Endothelial cell of umbilical vein (primary cell): ENCODE data around the gene ZNHIT2. TPM values are rescaled to one million over a fixed set of nuclear protein-coding genes. Genes with fewer than 3 reads are reported as not detected.
"Not testable (repeated sequence)": the region's sequence is repeated elsewhere in the genome, so short reads cannot be mapped to it uniquely, and the experiment has no call there.

ENCODE experiments used
- BruUV-seq: library from RNA; stranded (reverse); fragments of 400-500 nt; replicated peaks from 2 replicates; lab custom pipeline; 2021; lab: Mats Ljungman, UMichigan
- CTCF ChIA-PET: fragments of 300-600, 350-600 bp; sonication (Branson Sonifier 250); formaldehyde crosslinking; loops from one replicate; lab custom pipeline; 2021; ENCODE audit warnings: antibody characterized with exemption, inconsistent platforms; lab: Charles Lee
- POLR2A ChIA-PET: fragments of 300-600, 350-600 bp; sonication (Branson Sonifier 250); formaldehyde crosslinking; loops from one replicate; lab custom pipeline; 2021; ENCODE audit warnings: antibody characterized with exemption, inconsistent platforms; lab: Charles Lee
- DNase-seq: peaks from one replicate; pipeline ENCODE4 v3.0.0-alpha.2; 2011; ENCODE audit warnings: low read depth, low spot score
- FAIRE-seq: peaks from 2 replicates; lab custom pipeline; 2011; peaks lifted over from hg19 to GRCh38; lab: Jason Lieb, UNC
- H2AFZ ChIP-seq: 2 replicates; pipeline ENCODE4 v1.6.0; 2012; ENCODE audit warnings: low read depth, low read length, control low read depth, inconsistent platforms
- H3K27ac ChIP-seq: 2 replicates; pipeline ENCODE4 v1.5.1; 2011; ENCODE audit warnings: low read depth, mild to moderate bottlenecking, control low read depth, low read length, moderate library complexity; ENCODE audit not compliant: insufficient read depth
- H3K27me3 ChIP-seq, 2 experiments: 2 replicates each; pipeline versions ENCODE4 v1.6.0 to v1.6.1; 2011; ENCODE audit warnings: low read length in 2 of 2, mixed read lengths in 1 of 2; ENCODE audit not compliant: control insufficient read depth in 2 of 2, insufficient read depth in 2 of 2
- H3K36me3 ChIP-seq, 2 experiments: 2 replicates in 1 of 2; 3 replicates in 1 of 2; pipeline ENCODE4 v1.5.1; 2011; ENCODE audit warnings: low read length in 2 of 2, mild to moderate bottlenecking in 1 of 2, moderate library complexity in 1 of 2; ENCODE audit not compliant: control insufficient read depth in 2 of 2, insufficient read depth in 2 of 2; ENCODE audit errors: extremely low read depth in 1 of 2
- H3K4me1 ChIP-seq: 3 replicates; pipeline ENCODE4 v1.5.1; 2011; ENCODE audit warnings: mild to moderate bottlenecking, low read length; ENCODE audit not compliant: control insufficient read depth, insufficient read depth; ENCODE audit errors: extremely low read depth
- H3K4me2 ChIP-seq: 2 replicates; pipeline ENCODE4 v1.6.1; 2011; ENCODE audit warnings: low read length, control low read depth, mixed read lengths; ENCODE audit not compliant: insufficient read depth
- H3K4me3 ChIP-seq, 3 experiments: fragments of 200-600 bp in 1 of 3; sonication (generic), shearing (Covaris generic) in 1 of 3; replicated peaks in 1 of 3; 2 replicates each; pipeline ENCODE4 v1.5.1; 2011 to 2016; ENCODE audit warnings: control low read depth in 3 of 3, low read length in 3 of 3, mild to moderate bottlenecking in 2 of 3, inconsistent platforms in 1 of 3, low read depth in 1 of 3, moderate library complexity in 1 of 3; ENCODE audit not compliant: insufficient read depth in 1 of 3
- H3K79me2 ChIP-seq: 2 replicates; pipeline ENCODE4 v1.6.0; 2012; ENCODE audit warnings: low read length, inconsistent platforms; ENCODE audit not compliant: control insufficient read depth, insufficient read depth
- H3K9ac ChIP-seq: replicated peaks from 2 replicates; pipeline ENCODE3; 2011; ENCODE audit warnings: low read length, control low read depth; ENCODE audit not compliant: insufficient read depth; ENCODE audit errors: extremely low read depth
- H3K9me1 ChIP-seq: replicated peaks from 3 replicates; pipeline ENCODE4 v1.6.0; 2011; ENCODE audit warnings: mild to moderate bottlenecking, low read length; ENCODE audit not compliant: control insufficient read depth, insufficient read depth; ENCODE audit errors: extremely low read depth
- H3K9me3 ChIP-seq: replicated peaks from 2 replicates; pipeline ENCODE4 v1.5.1; 2012; ENCODE audit warnings: low read length, inconsistent platforms; ENCODE audit not compliant: control insufficient read depth, insufficient read depth
- H4K20me1 ChIP-seq: replicated peaks from 2 replicates; pipeline ENCODE3; 2011; ENCODE audit warnings: mild to moderate bottlenecking, low read length; ENCODE audit not compliant: control insufficient read depth, insufficient read depth; ENCODE audit errors: extremely low read depth
- CTCF ChIP-seq, 2 donors: IDR thresholded peaks; 1 replicate in 1 of 2; 2 replicates in 1 of 2; pipeline ENCODE4 v1.5.1; 2011; ENCODE audit warnings: low read length in 2 of 2, mild to moderate bottlenecking in 2 of 2, moderate library complexity in 2 of 2, control low read depth in 1 of 2, inconsistent platforms in 1 of 2, low read depth in 1 of 2; ENCODE audit not compliant: insufficient read depth in 1 of 2; ENCODE audit errors: extremely low read depth in 1 of 2
- EZH2 ChIP-seq: IDR thresholded peaks from 2 replicates; pipeline ENCODE4 v1.6.1; 2012; ENCODE audit warnings: borderline replicate concordance, low read depth, mild to moderate bottlenecking, moderate library complexity, low read length, inconsistent platforms; ENCODE audit not compliant: severe bottlenecking
- FOS ChIP-seq: IDR thresholded peaks from 2 replicates; pipeline ENCODE4 v1.6.1; 2011; ENCODE audit warnings: mild to moderate bottlenecking, low read length, moderate library complexity, borderline replicate concordance; ENCODE audit not compliant: insufficient read depth
- GATA2 ChIP-seq: IDR thresholded peaks from 2 replicates; pipeline ENCODE4 v1.7.0; 2011; ENCODE audit warnings: low read depth, mild to moderate bottlenecking, moderate library complexity, mixed read lengths, low read length; ENCODE audit not compliant: insufficient read length, insufficient read depth
- JUN ChIP-seq: IDR thresholded peaks from 2 replicates; pipeline ENCODE4 v1.6.1; 2011; ENCODE audit warnings: borderline replicate concordance, low read depth; ENCODE audit not compliant: insufficient read length, insufficient read depth
- MAX ChIP-seq: IDR thresholded peaks from 2 replicates; pipeline ENCODE4 v1.6.1; 2011; ENCODE audit not compliant: insufficient read depth, insufficient read length
- MYC ChIP-seq: IDR thresholded peaks from one replicate; pipeline ENCODE4 v1.6.1; 2011; ENCODE audit warnings: mild to moderate bottlenecking, low read depth, low read length
- POLR2A ChIP-seq: IDR thresholded peaks from 2 replicates; pipeline ENCODE4 v1.6.1; 2012; ENCODE audit warnings: low read depth, mild to moderate bottlenecking, control low read depth, low read length
- POLR2AphosphoS5 ChIP-seq: IDR thresholded peaks from 2 replicates; pipeline ENCODE4 v1.6.1; 2012; ENCODE audit warnings: low read depth, mild to moderate bottlenecking, control low read depth, low read length, moderate library complexity; ENCODE audit not compliant: insufficient read depth
- dilution Hi-C: fragments of 300-500 bp; cut with MboI; formaldehyde crosslinking; loops from one replicate; pipeline ENCODE4 v1.15.0; 2019; ENCODE audit warnings: low sequenced_read_pairs; ENCODE audit not compliant: extremely low pct_ligation_motif_present
- intact Hi-C: fragments of 100-400 bp; cut with micrococcal nuclease; formaldehyde crosslinking; loops from one replicate; pipeline ENCODE4 v1.10.0; 2022
- polyA plus RNA-seq, 4 experiments: library from polyadenylated mRNA; depleted of rRNA in 3 of 4; stranded (reverse) in 3 of 4; unstranded in 1 of 4; fragments of >200 nt; gene quantifications; 2 replicates each; pipeline versions ENCODE4 v1.2.1 to v1.2.3, GENCODE V29; 2011 to 2012; ENCODE audit warnings: missing spikeins in 1 of 4
- total RNA-seq: library from RNA; stranded (reverse); gene quantifications from 2 replicates; pipeline ENCODE4 v1.2.3, GENCODE V29; 2021

The ZNHIT2 gene
- total and polyA plus RNA-seq, 2 donors (not counting 3 experiments of a cell fraction or from before 2014, with no cell fraction given), result 7.1 to 9.0 TPM

- Histone ChIP-seq H3K36me3 (no peaks in the 10 kb centered on the region), H3K4me2 (no peak overlapping the region), H4K20me1 (no peaks in the 10 kb centered on the region), H3K4me1 (peaks cover 7% of the 10 kb centered on the region), H3K9me1 (no peaks in the 10 kb centered on the region), H3K79me2 (no peaks in the 10 kb centered on the region), H3K9me3 (no peaks in the 10 kb centered on the region), H3K9ac (no peak overlapping the region), H3K27me3 (peaks cover 4 to 7% of the 10 kb centered on the region in 2 experiments), H3K27ac (no peak overlapping the region), H3K4me3 (no peak overlapping the region), H2AFZ (no peak overlapping the region)
- ChIA-PET POLR2A (no interaction called here), CTCF (no interaction called here)
- FAIRE-seq (peak; percentile 95), DNase-seq (peak; percentile 68)
- BruUV-seq, result no TSS peak
- intact Hi-C loops (no loop called here), dilution Hi-C loops (no loop called here)
- TF ChIP-seq POLR2AphosphoS5 (peak; percentile 20), JUN (no peak), EZH2 (no peak), CTCF (IDR thresholded peaks at IDR 0.05; ENCODE audit: extremely low read depth in 1 of 2, insufficient read depth in 1 of 2, low read depth in 1 of 2, low read length in 2 of 2) (no peak), GATA2 (no peak), POLR2A (no peak), MYC (no peak), FOS (peak; percentile 69), MAX (no peak)
Measured at GRCh38 chr11:65150509-65151299, 33.2 kb upstream of the ZNHIT2 start.

GRCh38 chr11:65150131-65150508 is 32.6 kb upstream of the ZNHIT2 start:
- H3K4me2 ChIP-seq, intact Hi-C loops, H3K36me3 ChIP-seq, H3K4me1 ChIP-seq, H3K9ac ChIP-seq, H4K20me1 ChIP-seq, H3K79me2 ChIP-seq, BruUV-seq, H3K9me1 ChIP-seq, POLR2A ChIA-PET, FAIRE-seq, H3K9me3 ChIP-seq, H3K4me3 ChIP-seq, dilution Hi-C loops, H3K27me3 ChIP-seq, DNase-seq, H3K27ac ChIP-seq, H2AFZ ChIP-seq: not testable (repeated sequence)
- CTCF ChIA-PET, result interaction anchor here (1.3 kb wide), 1 partner anchor 12 kb away, joined by 3 read pairs; no protein-coding TSS in a partner anchor
